ENCODE data around the gene DCDC2C.

DNA sequence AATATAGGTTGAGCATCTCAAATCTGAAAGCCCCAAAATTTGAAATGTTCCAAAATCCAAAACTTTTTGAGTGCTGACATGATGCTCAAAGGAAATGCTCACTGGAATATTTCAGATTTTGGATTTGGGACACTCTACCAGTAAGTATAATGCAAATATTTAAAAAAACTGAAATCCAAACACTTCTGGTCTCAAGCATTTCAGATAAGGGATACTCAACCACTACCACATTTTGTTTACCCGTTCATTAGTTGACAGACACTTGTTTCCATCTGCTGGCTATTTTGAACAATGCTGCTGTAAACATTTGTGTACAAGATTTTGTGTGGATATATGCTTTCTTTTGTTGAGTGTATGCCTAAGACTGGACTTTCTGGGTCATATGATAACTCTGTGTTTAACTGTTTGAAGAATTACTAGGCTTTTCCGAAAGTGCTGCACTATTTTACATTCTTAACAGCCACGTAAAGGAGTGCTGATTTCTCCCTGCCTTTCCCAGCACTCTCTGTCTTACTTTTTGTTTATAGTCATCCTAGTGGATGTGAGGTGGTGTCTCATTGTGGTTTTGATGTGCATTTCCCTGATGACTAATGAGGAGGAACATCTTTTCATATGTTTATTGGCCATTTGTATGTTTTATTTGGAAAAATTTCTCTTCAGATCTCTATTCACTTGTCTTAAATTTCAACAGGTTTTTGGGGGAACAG, 19.5 kb upstream of the DCDC2C start:
- no peak for TF ChIP-seq CTCF (IDR thresholded peaks at IDR 0.05)
- no peak for TF ChIP-seq NPAS2 (CRISPR knock-in tag; IDR thresholded peaks at IDR 0.05; ENCODE audit: borderline replicate concordance)
- no peak for TF ChIP-seq PHF8 (IDR thresholded peaks at IDR 0.05; ENCODE audit: borderline replicate concordance, low read depth)
- no peak for TF ChIP-seq RNF2 (IDR thresholded peaks at IDR 0.05; ENCODE audit: borderline replicate concordance, low read depth)
- no peak for TF ChIP-seq RARB (CRISPR knock-in tag; IDR thresholded peaks at IDR 0.05)
- TF ChIP-seq POLR2A (IDR thresholded peaks at IDR 0.05; ENCODE audit: low read length): no peak
- no peak for TF ChIP-seq RAD21 (conservative IDR thresholded peaks at IDR 0.05 in 1 of 2, IDR thresholded peaks at IDR 0.05 in 1 of 2)
- no peak for TF ChIP-seq HDAC2 (IDR thresholded peaks at IDR 0.05)
- TF ChIP-seq JUNB (IDR thresholded peaks at IDR 0.05): no peak
- no peak for TF ChIP-seq CHD4 (IDR thresholded peaks at IDR 0.05; ENCODE audit: borderline replicate concordance)
- TF ChIP-seq MAFK (IDR thresholded peaks at IDR 0.05; ENCODE audit: partially characterized antibody): no peak
- TF ChIP-seq CEBPB (IDR thresholded peaks at IDR 0.05): no peak
- no peak for TF ChIP-seq HOXA7 (CRISPR knock-in tag; IDR thresholded peaks at IDR 0.05)

All from A549 (cell line).